WTC11 (cell line): ENCODE data around the gene KCNC4. TPM values are rescaled to one million over a fixed set of nuclear protein-coding genes. Genes with fewer than 3 reads are reported as not detected.

Experiments
- ATAC-seq: fragments of 200-7000 bp; cut with Tn5 transposase; 2 replicates; pipeline ENCODE4 v1.10.0; 2021; ENCODE audit warnings: mild to moderate bottlenecking, moderate library complexity
- CTCF ChIA-PET: fragments of 300-600 bp; sonication (Branson Sonifier 250); formaldehyde crosslinking; loops from one replicate; lab custom pipeline; 2021; ENCODE audit warnings: antibody characterized with exemption; lab: Charles Lee
- POLR2A ChIA-PET: fragments of 350-600 bp; sonication (Branson Sonifier 250); formaldehyde crosslinking; loops from one replicate; lab custom pipeline; 2021; ENCODE audit warnings: antibody characterized with exemption; lab: Charles Lee
- DNase-seq: peaks from one replicate; pipeline ENCODE4 v3.0.0; 2021; ENCODE audit warnings: low spot score
- H3K27ac Mint-ChIP-seq: 2 replicates; pipeline ENCODE4 v1.8.0; 2021; ENCODE audit warnings: mixed read lengths
- H3K27me3 Mint-ChIP-seq: 2 replicates; pipeline ENCODE4 v1.8.0; 2021; ENCODE audit warnings: low read depth, mild to moderate bottlenecking, moderate library complexity, mixed read lengths
- H3K36me3 Mint-ChIP-seq: 2 replicates; pipeline ENCODE4 v1.8.0; 2021; ENCODE audit warnings: mixed read lengths
- H3K4me1 Mint-ChIP-seq: 2 replicates; pipeline ENCODE4 v1.8.0; 2022; ENCODE audit warnings: mixed read lengths
- H3K4me3 Mint-ChIP-seq: 2 replicates; pipeline ENCODE4 v1.8.0; 2021; ENCODE audit warnings: mild to moderate bottlenecking, moderate library complexity, mixed read lengths
- H3K9me3 Mint-ChIP-seq: 2 replicates; pipeline ENCODE4 v1.8.0; 2021; ENCODE audit warnings: mixed read lengths
- JAZF1 ChIP-seq: fragments of 250-450 bp; sonication (Bioruptor Pico); IDR thresholded peaks from 2 replicates; pipeline ENCODE4 v1.9.0; 2021; ENCODE audit warnings: moderate library complexity, mild to moderate bottlenecking, inconsistent platforms
- KAT7 ChIP-seq: sonication (generic); formaldehyde crosslinking; IDR thresholded peaks from 2 replicates; pipeline ENCODE4 v1.8.1; 2023; ENCODE audit warnings: missing genetic modification reagents, mild to moderate bottlenecking, borderline replicate concordance
- NFYB ChIP-seq: sonication (generic); formaldehyde crosslinking; conservative IDR thresholded peaks from 2 replicates; pipeline ENCODE4 v1.8.0; 2022; ENCODE audit warnings: low read depth, missing genetic modification reagents
- NR1H2 ChIP-seq: sonication (generic); formaldehyde crosslinking; IDR thresholded peaks from 2 replicates; pipeline ENCODE4 v1.9.0; 2021; ENCODE audit warnings: mild to moderate bottlenecking, moderate library complexity, missing genetic modification reagents
- RELA ChIP-seq: sonication (generic); formaldehyde crosslinking; IDR thresholded peaks from 2 replicates; pipeline ENCODE4 v1.8.1; 2022; ENCODE audit warnings: missing genetic modification reagents, mild to moderate bottlenecking, borderline replicate concordance
- SOX15 ChIP-seq: fragments of 250-450 bp; sonication (Bioruptor Pico); IDR thresholded peaks from 2 replicates; pipeline ENCODE4 v1.9.0; 2021; ENCODE audit warnings: mild to moderate bottlenecking
- ZNF232 ChIP-seq: sonication (generic); formaldehyde crosslinking; IDR thresholded peaks from 2 replicates; pipeline ENCODE4 v1.8.0; 2022; ENCODE audit warnings: mild to moderate bottlenecking, missing genetic modification reagents
- ZNF317 ChIP-seq: sonication (generic); formaldehyde crosslinking; IDR thresholded peaks from 2 replicates; pipeline ENCODE4 v1.8.1; 2023; ENCODE audit warnings: low read depth, mild to moderate bottlenecking, moderate library complexity, missing genetic modification reagents, borderline replicate concordance
- ZNF416 ChIP-seq: fragments of 250-450 bp; sonication (Bioruptor Pico); IDR thresholded peaks from 2 replicates; pipeline ENCODE4 v1.9.0; 2021; ENCODE audit warnings: mild to moderate bottlenecking, inconsistent platforms
- ZNF671 ChIP-seq: fragments of 250-450 bp; sonication (Bioruptor Pico); IDR thresholded peaks from 2 replicates; pipeline ENCODE4 v1.8.0; 2021; ENCODE audit warnings: mild to moderate bottlenecking
- total RNA-seq: library from RNA; stranded (reverse); gene quantifications from 3 replicates; pipeline ENCODE4 v1.2.3, GENCODE V29; 2021
- TF ChIP-seq, protein P1 (sequence below): sonication (generic); formaldehyde crosslinking; conservative IDR thresholded peaks from 2 replicates; pipeline ENCODE4 v1.8.1; 2023; ENCODE audit warnings: mild to moderate bottlenecking, low read depth, missing genetic modification reagents, moderate library complexity
- TF ChIP-seq, protein P2 (sequence below): fragments of 250-450 bp; sonication (Bioruptor Pico); IDR thresholded peaks from 2 replicates; pipeline ENCODE4 v1.9.0; 2021; ENCODE audit warnings: moderate library complexity, mild to moderate bottlenecking, inconsistent platforms, borderline replicate concordance
- TF ChIP-seq, protein P3 (sequence below): sonication (generic); formaldehyde crosslinking; IDR thresholded peaks from 2 replicates; pipeline ENCODE4 v1.8.0; 2023; ENCODE audit warnings: missing genetic modification reagents, mild to moderate bottlenecking, borderline replicate concordance
- TF ChIP-seq, protein P4 (sequence below): sonication (generic); formaldehyde crosslinking; IDR thresholded peaks from 2 replicates; pipeline ENCODE4 v1.8.1; 2022; ENCODE audit warnings: mild to moderate bottlenecking, moderate library complexity, missing genetic modification reagents
- TF ChIP-seq, protein P5 (sequence below): fragments of 250-450 bp; sonication (Bioruptor Pico); IDR thresholded peaks from 2 replicates; pipeline ENCODE4 v1.9.0; 2021; ENCODE audit warnings: mild to moderate bottlenecking, borderline replicate concordance

The KCNC4 gene
- total RNA-seq, 1 experiment from 2014 or later, result 19.9 TPM

DNA sequence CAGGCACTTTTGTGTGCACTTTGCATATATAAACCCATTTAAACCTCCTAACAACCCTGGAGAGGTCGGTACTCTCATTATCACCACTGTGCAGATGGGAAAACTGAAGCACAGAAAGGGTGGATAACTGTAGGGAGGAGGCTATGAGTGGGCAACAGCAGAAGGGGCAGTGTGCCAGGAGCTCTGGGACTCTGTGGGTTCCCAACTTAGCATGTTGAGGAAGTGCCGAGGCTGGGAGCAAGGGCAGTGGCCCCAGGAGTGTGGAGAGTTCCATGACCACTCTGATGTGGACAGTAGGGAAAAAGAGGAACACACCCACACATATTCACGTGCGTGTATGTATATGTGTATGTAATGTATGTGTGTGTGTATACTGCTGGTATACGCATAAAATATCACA is 25.7 kb upstream of the KCNC4 start (continued):
- TF ChIP-seq, protein P1, sequence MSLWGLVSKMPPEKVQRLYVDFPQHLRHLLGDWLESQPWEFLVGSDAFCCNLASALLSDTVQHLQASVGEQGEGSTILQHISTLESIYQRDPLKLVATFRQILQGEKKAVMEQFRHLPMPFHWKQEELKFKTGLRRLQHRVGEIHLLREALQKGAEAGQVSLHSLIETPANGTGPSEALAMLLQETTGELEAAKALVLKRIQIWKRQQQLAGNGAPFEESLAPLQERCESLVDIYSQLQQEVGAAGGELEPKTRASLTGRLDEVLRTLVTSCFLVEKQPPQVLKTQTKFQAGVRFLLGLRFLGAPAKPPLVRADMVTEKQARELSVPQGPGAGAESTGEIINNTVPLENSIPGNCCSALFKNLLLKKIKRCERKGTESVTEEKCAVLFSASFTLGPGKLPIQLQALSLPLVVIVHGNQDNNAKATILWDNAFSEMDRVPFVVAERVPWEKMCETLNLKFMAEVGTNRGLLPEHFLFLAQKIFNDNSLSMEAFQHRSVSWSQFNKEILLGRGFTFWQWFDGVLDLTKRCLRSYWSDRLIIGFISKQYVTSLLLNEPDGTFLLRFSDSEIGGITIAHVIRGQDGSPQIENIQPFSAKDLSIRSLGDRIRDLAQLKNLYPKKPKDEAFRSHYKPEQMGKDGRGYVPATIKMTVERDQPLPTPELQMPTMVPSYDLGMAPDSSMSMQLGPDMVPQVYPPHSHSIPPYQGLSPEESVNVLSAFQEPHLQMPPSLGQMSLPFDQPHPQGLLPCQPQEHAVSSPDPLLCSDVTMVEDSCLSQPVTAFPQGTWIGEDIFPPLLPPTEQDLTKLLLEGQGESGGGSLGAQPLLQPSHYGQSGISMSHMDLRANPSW (CRISPR knock-in tag), result no peak
- no peak for TF ChIP-seq NR1H2 (CRISPR knock-in tag)
- TF ChIP-seq KAT7, result no peak
- TF ChIP-seq ZNF671 (CRISPR knock-in tag), result no peak
- TF ChIP-seq, protein P2, sequence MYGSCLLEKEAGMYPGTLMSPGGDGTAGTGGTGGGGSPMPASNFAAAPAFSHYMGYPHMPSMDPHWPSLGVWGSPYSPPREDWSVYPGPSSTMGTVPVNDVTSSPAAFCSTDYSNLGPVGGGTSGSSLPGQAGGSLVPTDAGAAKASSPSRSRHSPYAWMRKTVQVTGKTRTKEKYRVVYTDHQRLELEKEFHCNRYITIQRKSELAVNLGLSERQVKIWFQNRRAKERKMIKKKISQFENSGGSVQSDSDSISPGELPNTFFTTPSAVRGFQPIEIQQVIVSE (CRISPR knock-in tag), result no peak
- TF ChIP-seq, all 79 proteins: peak for 0

DNA sequence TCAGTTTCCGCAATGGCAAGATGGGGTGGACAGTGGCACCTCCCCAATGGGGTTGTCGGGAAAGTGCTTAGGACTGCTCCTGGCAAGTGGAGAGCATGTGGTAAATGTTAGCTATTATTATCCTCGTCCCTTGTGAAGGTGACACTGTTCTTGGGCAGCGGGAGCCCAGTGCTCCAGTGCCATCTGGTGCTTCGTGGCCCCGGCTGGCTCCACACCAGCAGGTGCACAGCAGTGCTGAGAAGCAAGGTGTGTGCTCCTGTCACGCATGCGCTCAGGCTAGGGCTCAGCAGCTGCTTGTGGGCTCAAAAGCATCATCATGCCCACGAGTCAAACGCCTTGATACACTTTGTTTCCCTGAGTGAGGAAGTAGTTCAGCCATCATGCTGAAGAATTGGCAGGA is 24.9 kb upstream of the KCNC4 start:
- CTCF ChIA-PET, result interaction anchor here (1.7 to 3.1 kb wide), 3 partner anchors 12 to 22 kb away, joined by 5 to 25 read pairs (median 8); no protein-coding TSS in a partner anchor
- Mint-ChIP-seq H3K9me3 (no peaks in the 10 kb centered on the region), H3K4me1 (peaks cover 17% of the 10 kb centered on the region), H3K27ac (no peak overlapping the region), H3K27me3 (no peaks in the 10 kb centered on the region), H3K36me3 (no peaks in the 10 kb centered on the region), H3K4me3 (no peak overlapping the region)
- DNase-seq, result no peak
- POLR2A ChIA-PET, result no interaction called here
- no peak for ATAC-seq
- no peak for TF ChIP-seq ZNF416 (CRISPR knock-in tag)

DNA sequence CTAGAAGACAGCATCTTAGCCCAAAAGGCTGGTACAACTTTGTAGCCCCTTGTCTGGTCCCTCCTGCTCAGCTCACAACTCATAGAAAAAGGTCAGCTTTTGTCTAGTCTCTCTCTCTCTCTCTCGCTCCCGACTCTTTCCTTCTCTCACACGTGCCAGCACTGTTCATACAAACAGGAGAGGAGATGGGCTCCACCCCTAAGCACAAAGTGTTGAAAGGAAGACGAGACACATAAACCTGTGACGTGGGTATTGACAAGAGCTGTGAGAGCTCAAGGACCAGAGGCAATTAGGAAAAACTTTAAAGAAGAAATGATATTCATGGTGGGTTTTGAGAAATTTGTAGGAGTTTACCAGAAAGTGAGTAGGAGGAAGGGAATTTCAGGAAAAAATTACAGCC is 23.6 kb upstream of the KCNC4 start:
- POLR2A ChIA-PET, result no interaction called here
- Mint-ChIP-seq H3K4me1 (peaks cover 17% of the 10 kb centered on the region), H3K27me3 (no peaks in the 10 kb centered on the region)
- no peak for TF ChIP-seq SOX15 (CRISPR knock-in tag)
- TF ChIP-seq JAZF1 (CRISPR knock-in tag), result no peak
- no peak for TF ChIP-seq ZNF416 (CRISPR knock-in tag)
- no peak for TF ChIP-seq RELA (CRISPR knock-in tag)
- TF ChIP-seq NFYB (CRISPR knock-in tag), result no peak
- TF ChIP-seq ZNF232 (CRISPR knock-in tag), result no peak
- TF ChIP-seq, protein P1 (CRISPR knock-in tag), result no peak
- no peak for TF ChIP-seq ZNF317 (CRISPR knock-in tag)
- TF ChIP-seq, protein P3, sequence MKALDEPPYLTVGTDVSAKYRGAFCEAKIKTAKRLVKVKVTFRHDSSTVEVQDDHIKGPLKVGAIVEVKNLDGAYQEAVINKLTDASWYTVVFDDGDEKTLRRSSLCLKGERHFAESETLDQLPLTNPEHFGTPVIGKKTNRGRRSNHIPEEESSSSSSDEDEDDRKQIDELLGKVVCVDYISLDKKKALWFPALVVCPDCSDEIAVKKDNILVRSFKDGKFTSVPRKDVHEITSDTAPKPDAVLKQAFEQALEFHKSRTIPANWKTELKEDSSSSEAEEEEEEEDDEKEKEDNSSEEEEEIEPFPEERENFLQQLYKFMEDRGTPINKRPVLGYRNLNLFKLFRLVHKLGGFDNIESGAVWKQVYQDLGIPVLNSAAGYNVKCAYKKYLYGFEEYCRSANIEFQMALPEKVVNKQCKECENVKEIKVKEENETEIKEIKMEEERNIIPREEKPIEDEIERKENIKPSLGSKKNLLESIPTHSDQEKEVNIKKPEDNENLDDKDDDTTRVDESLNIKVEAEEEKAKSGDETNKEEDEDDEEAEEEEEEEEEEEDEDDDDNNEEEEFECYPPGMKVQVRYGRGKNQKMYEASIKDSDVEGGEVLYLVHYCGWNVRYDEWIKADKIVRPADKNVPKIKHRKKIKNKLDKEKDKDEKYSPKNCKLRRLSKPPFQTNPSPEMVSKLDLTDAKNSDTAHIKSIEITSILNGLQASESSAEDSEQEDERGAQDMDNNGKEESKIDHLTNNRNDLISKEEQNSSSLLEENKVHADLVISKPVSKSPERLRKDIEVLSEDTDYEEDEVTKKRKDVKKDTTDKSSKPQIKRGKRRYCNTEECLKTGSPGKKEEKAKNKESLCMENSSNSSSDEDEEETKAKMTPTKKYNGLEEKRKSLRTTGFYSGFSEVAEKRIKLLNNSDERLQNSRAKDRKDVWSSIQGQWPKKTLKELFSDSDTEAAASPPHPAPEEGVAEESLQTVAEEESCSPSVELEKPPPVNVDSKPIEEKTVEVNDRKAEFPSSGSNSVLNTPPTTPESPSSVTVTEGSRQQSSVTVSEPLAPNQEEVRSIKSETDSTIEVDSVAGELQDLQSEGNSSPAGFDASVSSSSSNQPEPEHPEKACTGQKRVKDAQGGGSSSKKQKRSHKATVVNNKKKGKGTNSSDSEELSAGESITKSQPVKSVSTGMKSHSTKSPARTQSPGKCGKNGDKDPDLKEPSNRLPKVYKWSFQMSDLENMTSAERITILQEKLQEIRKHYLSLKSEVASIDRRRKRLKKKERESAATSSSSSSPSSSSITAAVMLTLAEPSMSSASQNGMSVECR (CRISPR knock-in tag), result no peak
- TF ChIP-seq, protein P4, sequence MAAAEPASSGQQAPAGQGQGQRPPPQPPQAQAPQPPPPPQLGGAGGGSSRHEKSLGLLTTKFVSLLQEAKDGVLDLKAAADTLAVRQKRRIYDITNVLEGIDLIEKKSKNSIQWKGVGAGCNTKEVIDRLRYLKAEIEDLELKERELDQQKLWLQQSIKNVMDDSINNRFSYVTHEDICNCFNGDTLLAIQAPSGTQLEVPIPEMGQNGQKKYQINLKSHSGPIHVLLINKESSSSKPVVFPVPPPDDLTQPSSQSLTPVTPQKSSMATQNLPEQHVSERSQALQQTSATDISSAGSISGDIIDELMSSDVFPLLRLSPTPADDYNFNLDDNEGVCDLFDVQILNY (CRISPR knock-in tag), result no peak
- TF ChIP-seq, protein P5, sequence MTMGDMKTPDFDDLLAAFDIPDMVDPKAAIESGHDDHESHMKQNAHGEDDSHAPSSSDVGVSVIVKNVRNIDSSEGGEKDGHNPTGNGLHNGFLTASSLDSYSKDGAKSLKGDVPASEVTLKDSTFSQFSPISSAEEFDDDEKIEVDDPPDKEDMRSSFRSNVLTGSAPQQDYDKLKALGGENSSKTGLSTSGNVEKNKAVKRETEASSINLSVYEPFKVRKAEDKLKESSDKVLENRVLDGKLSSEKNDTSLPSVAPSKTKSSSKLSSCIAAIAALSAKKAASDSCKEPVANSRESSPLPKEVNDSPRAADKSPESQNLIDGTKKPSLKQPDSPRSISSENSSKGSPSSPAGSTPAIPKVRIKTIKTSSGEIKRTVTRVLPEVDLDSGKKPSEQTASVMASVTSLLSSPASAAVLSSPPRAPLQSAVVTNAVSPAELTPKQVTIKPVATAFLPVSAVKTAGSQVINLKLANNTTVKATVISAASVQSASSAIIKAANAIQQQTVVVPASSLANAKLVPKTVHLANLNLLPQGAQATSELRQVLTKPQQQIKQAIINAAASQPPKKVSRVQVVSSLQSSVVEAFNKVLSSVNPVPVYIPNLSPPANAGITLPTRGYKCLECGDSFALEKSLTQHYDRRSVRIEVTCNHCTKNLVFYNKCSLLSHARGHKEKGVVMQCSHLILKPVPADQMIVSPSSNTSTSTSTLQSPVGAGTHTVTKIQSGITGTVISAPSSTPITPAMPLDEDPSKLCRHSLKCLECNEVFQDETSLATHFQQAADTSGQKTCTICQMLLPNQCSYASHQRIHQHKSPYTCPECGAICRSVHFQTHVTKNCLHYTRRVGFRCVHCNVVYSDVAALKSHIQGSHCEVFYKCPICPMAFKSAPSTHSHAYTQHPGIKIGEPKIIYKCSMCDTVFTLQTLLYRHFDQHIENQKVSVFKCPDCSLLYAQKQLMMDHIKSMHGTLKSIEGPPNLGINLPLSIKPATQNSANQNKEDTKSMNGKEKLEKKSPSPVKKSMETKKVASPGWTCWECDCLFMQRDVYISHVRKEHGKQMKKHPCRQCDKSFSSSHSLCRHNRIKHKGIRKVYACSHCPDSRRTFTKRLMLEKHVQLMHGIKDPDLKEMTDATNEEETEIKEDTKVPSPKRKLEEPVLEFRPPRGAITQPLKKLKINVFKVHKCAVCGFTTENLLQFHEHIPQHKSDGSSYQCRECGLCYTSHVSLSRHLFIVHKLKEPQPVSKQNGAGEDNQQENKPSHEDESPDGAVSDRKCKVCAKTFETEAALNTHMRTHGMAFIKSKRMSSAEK (CRISPR knock-in tag), result no peak

More for the DNA sequence above, 23.6 kb upstream of the KCNC4 start:
- CTCF ChIA-PET, result interaction anchor here (0.8 to 3.1 kb wide), 5 partner anchors 11 to 274 kb away, joined by 3 to 25 read pairs (median 7); partner anchors contain the start of gene RBM15
- ATAC-seq, result no peak
- no peak for DNase-seq
- Mint-ChIP-seq H3K4me3 (no peak overlapping the region), H3K27ac (no peak overlapping the region), H3K36me3 (no peaks in the 10 kb centered on the region), H3K9me3 (no peaks in the 10 kb centered on the region)
